Stomach (tissue), 9 donors: ENCODE results near the gene TRIM3. TPM values are rescaled to one million over a fixed set of nuclear protein-coding genes. Genes with fewer than 3 reads are reported as not detected.

Experiments
- DNase-seq, 2 donors: peaks; one replicate each; pipeline versions ENCODE4 v3.0.0 to v3.0.0-alpha.2; 2013 to 2019
- H3K27ac ChIP-seq, 5 donors: fragments of 200-600 bp in 4 of 5; sonication (generic) in 4 of 5; one replicate each; pipeline ENCODE4 v1.5.1; 2013 to 2019; ENCODE audit warnings: mild to moderate bottlenecking in 1 of 5, moderate library complexity in 1 of 5
- H3K27me3 ChIP-seq, 3 donors: fragments of 200-600 bp; sonication (generic); one replicate each; pipeline ENCODE4 v1.5.1; 2017 to 2019; ENCODE audit warnings: mixed run types in 1 of 3
- H3K36me3 ChIP-seq, 4 donors: fragments of 200-600 bp; sonication (generic); 1 replicate in 3 of 4; 2 replicates in 1 of 4; pipeline ENCODE4 v1.5.1; 2016 to 2019
- H3K4me1 ChIP-seq, 4 donors: fragments of 200-600 bp; sonication (generic); one replicate each; pipeline ENCODE4 v1.5.1; 2016 to 2019
- H3K4me3 ChIP-seq, 4 donors: fragments of 200-600 bp; sonication (generic) in 3 of 4; one replicate each; pipeline ENCODE4 v1.5.1; 2016 to 2019; ENCODE audit warnings: mild to moderate bottlenecking in 1 of 4
- H3K9me3 ChIP-seq, 4 donors: fragments of 200-600 bp; sonication (generic); one replicate each; pipeline ENCODE4 v1.5.1; 2016 to 2019
- EP300 ChIP-seq: sonication (generic); formaldehyde crosslinking; IDR thresholded peaks from one replicate; pipeline ENCODE4 v1.6.1; 2017; ENCODE audit warnings: antibody characterized with exemption
- POLR2A ChIP-seq, 4 donors: fragments of 450-650 bp; IDR thresholded peaks; one replicate each; pipeline ENCODE4 v1.6.1; 2016; ENCODE audit warnings: antibody characterized with exemption in 4 of 4, control low read depth in 2 of 4, mild to moderate bottlenecking in 1 of 4, moderate library complexity in 1 of 4
- POLR2AphosphoS5 ChIP-seq, 3 donors: sonication (generic); formaldehyde crosslinking; IDR thresholded peaks; one replicate each; pipeline ENCODE4 v1.6.1; 2016; ENCODE audit warnings: antibody characterized with exemption in 3 of 3
- WGBS, 5 donors: extraction: QIAGEN DNeasy Blood & Tissue Kit in 3 of 5; methylation state at CpG; one replicate each; pipeline versions ENCODE4 v1.1.5 to v1.1.7; 2013 to 2018; 5-methylcytosine and 5-hydroxymethylcytosine counted together
- intact Hi-C: fragments of 100-400 bp; cut with DNase I; formaldehyde crosslinking; loops from one replicate; pipeline ENCODE4 v1.15.1; 2023; ENCODE audit warnings: low total_unique reads
- polyA plus RNA-seq, 3 donors: library from polyadenylated mRNA; stranded (reverse); fragments of 200-250 nt; gene quantifications; one replicate each; pipeline ENCODE4 v1.2.3, GENCODE V29; 2013
- total RNA-seq, 5 donors: library from RNA; depleted of rRNA; stranded (reverse); fragments of >200 nt; gene quantifications; one replicate each; pipeline versions ENCODE4 v1.1.0 to v1.2.3, GENCODE V29; 2014 to 2016
- TF ChIP-seq, protein P1 (sequence below), 7 experiments: fragments of 450-650 bp in 4 of 7; fragments of 200-600 bp in 3 of 7; sonication (generic) in 3 of 7; IDR thresholded peaks; one replicate each; pipeline ENCODE4 v1.5.1; 2016 to 2019; ENCODE audit warnings: antibody characterized with exemption in 7 of 7, control low read depth in 2 of 7, mild to moderate bottlenecking in 1 of 7
- donor health status: healthy with polysubstance abuse.
- donor health status: Bipolar disorder and iron deficiency.
- donor health status: healthy.

TRIM3 gene
- total and polyA plus RNA-seq, 8 donors: 10.9 to 474 (median 25.6) TPM

DNA sequence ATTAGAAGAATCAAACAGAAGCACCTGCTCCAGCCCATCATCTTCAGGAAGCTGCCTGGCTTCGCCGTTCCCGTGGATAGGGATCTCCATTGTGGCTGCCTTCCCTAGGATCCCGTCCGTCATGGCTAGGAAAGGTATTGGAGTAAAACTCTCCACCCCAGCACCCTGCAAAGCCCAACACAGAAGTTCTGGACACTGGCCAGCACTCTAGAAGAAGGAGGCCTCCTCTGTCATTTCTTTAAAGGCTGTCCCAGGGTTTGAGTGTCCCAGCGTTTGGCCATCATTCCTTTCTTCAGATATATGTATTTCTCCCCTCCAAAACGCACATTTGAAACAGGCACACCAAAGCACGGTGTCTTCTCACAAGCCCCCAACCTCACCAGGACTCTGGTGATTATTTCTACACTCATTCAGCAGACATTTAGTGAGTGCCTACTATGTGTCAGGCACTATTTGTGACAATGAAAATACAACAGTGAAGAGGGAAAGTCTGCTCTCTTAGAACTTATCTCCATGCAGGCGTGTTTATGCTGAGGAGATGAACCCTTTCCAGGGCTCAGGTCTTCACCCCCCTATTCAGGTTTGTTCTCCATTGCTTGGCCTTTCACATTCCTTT is 6.7 kb upstream of the TRIM3 start:
- TF ChIP-seq, protein P1, sequence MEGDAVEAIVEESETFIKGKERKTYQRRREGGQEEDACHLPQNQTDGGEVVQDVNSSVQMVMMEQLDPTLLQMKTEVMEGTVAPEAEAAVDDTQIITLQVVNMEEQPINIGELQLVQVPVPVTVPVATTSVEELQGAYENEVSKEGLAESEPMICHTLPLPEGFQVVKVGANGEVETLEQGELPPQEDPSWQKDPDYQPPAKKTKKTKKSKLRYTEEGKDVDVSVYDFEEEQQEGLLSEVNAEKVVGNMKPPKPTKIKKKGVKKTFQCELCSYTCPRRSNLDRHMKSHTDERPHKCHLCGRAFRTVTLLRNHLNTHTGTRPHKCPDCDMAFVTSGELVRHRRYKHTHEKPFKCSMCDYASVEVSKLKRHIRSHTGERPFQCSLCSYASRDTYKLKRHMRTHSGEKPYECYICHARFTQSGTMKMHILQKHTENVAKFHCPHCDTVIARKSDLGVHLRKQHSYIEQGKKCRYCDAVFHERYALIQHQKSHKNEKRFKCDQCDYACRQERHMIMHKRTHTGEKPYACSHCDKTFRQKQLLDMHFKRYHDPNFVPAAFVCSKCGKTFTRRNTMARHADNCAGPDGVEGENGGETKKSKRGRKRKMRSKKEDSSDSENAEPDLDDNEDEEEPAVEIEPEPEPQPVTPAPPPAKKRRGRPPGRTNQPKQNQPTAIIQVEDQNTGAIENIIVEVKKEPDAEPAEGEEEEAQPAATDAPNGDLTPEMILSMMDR (IDR thresholded peaks at IDR 0.05): no peak
- no peak for TF ChIP-seq EP300
- no peak for TF ChIP-seq POLR2AphosphoS5 (IDR thresholded peaks at IDR 0.05)
- TF ChIP-seq POLR2A (IDR thresholded peaks at IDR 0.05): no peak
- peak; percentile 40 to 45 for DNase-seq
- intact Hi-C loops: no loop called here

DNA sequence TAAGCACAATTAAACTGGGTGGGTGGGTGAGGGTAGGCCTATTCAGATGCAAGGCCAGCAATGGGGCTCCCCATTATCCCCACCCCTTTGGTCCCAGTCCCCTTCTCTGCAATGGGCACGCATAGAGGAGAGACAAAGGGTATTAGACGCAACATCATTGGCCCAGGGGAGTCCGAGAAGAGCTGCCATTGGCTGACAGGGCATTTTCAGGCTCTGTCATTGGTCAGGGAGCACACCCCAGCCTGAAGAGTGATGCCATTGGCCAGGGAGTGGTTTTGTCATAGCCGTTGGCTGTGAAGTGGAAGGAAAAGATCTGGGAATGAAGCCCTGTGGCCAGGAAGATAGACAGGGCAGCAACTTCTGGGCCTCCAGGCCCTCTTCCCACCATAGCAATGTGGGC is 2.8 kb upstream of the TRIM3 start:
- DNase-seq: no peak
- Histone ChIP-seq H3K27me3 (no peaks in the 10 kb centered on the region), H3K9me3 (no peaks in the 10 kb centered on the region), H3K27ac (peak overlapping the region; percentile 90 to 97 (median 94)), H3K4me3 (no peak overlapping the region), H3K36me3 (peaks cover 27 to 33% (median 29%) of the 10 kb centered on the region in 4 donors), H3K4me1 (peaks cover 32 to 73% (median 65%) of the 10 kb centered on the region in 4 donors)
- TF ChIP-seq, protein P1 (IDR thresholded peaks at IDR 0.05): no peak
- TF ChIP-seq EP300: no peak
- TF ChIP-seq POLR2AphosphoS5 (IDR thresholded peaks at IDR 0.05): no peak
- no peak for TF ChIP-seq POLR2A (IDR thresholded peaks at IDR 0.05)
- WGBS, 5 donors: 86 to 97% (median 93%) methylated on average over 4 of the region's 4 CpGs
- intact Hi-C loops: no loop called here

More for the DNA sequence above, 6.7 kb upstream of the TRIM3 start:
- H3K27ac ChIP-seq: peak overlapping the region; percentile 94 to 98 (median 96)
- H3K4me1 ChIP-seq: peaks cover 24 to 76% (median 55%) of the 10 kb centered on the region in 4 donors
- H3K9me3 ChIP-seq: no peaks in the 10 kb centered on the region
- H3K4me3 ChIP-seq: peak overlapping the region; percentile 68 to 76 (median 74)
- no peaks in the 10 kb centered on the region for H3K27me3 ChIP-seq
- H3K36me3 ChIP-seq: peaks cover 27 to 62% (median 58%) of the 10 kb centered on the region in 4 donors
- 27 to 41% (median 34%) methylated on average over 9 of the region's 9 CpGs for WGBS, 5 donors

DNA sequence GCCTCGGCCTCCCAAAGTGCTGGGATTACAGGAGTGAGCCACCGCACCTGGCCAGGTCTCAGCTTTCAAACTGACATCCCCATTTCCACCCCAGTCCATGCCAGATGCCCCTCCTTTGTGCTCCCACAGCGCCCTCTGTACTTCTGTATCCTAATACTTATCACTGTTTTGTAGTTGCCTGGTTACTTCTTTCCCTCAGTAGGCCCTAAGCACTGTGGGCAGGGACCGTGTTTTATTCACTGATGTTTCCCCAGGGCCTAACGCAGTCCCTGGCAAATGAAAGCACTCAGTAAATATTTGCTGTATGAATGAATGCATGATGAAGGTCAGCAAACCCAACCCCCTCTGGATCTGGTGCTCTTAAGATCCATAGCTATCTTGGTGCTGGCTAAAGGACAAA is 2.2 kb upstream of the TRIM3 start:
- DNase-seq: peak; percentile 72 to 80
- Histone ChIP-seq H3K9me3 (no peaks in the 10 kb centered on the region), H3K27me3 (no peaks in the 10 kb centered on the region), H3K36me3 (peaks cover 27 to 33% (median 29%) of the 10 kb centered on the region in 4 donors), H3K27ac (peak overlapping the region; percentile 90 to 97 (median 94)), H3K4me3 (no peak overlapping the region), H3K4me1 (peaks cover 32 to 78% (median 68%) of the 10 kb centered on the region in 4 donors)
- 28 to 46% (median 35%) methylated on average over 5 of the region's 5 CpGs for whole genome bisulfite sequencing, 5 donors
- no peak for TF ChIP-seq POLR2A (IDR thresholded peaks at IDR 0.05)
- TF ChIP-seq, protein P1 (IDR thresholded peaks at IDR 0.05): peak in 1 of 7 experiments; percentile 16
- TF ChIP-seq POLR2AphosphoS5 (IDR thresholded peaks at IDR 0.05): peak in 1 of 3 donors; percentile 67
- intact Hi-C loops: no loop called here

DNA sequence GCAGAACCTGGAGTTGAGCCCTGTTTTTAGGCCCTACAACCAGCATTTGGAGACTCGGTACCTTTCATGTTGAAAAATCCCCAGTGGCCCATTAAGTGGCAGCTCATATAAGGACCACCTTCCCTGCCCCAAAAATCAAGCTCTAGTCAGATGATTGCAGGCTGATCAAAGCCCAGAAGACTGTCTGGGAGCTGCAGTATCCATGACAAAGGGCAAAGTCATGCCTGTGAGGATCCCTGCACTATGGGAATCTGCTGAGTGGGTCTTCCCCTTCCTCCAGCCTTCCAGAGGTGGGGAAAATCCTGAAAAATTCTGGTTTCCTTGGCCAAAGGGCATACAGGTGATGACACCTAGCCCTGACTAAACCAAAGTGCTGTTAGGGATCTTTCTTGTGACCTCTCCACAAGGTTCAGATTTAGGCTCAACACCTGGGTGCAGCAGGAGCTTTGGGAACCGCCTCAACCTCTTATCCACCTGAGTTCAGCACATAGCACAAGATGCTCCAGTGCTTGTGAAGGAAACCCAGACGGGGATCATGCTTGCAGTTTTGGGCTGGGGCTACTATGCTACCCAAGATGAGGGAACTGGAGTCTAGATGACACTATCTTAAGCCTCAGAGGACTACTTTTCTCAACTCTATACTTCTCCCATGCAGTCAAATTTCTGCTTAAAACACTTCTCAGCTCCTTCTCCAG is 1.2 kb upstream of the TRIM3 start:
- Histone ChIP-seq H3K9me3 (no peaks in the 10 kb centered on the region), H3K36me3 (peaks cover 27 to 33% (median 29%) of the 10 kb centered on the region in 4 donors), H3K4me3 (peak overlapping the region in 2 of 4 donors; percentile 78 to 88), H3K27me3 (no peaks in the 10 kb centered on the region), H3K4me1 (peaks cover 26 to 70% (median 64%) of the 10 kb centered on the region in 4 donors), H3K27ac (peak overlapping the region; percentile 90 to 97 (median 94))
- TF ChIP-seq, protein P1 (IDR thresholded peaks at IDR 0.05): no peak
- no peak for TF ChIP-seq POLR2A (IDR thresholded peaks at IDR 0.05)
- no peak for TF ChIP-seq EP300
- TF ChIP-seq POLR2AphosphoS5 (IDR thresholded peaks at IDR 0.05): no peak
- no peak for DNase-seq
- WGBS, 5 donors: 58 to 76% (median 62%) methylated on average over 3 of the region's 3 CpGs
- intact Hi-C loops: no loop called here
